H9 (cell line): ENCODE data around the gene ACOT13. TPM values are rescaled to one million over a fixed set of nuclear protein-coding genes. Genes with fewer than 3 reads are reported as not detected.

Source experiments
- DNase-seq: peaks from one replicate; pipeline ENCODE4 v3.0.0-alpha.2; 2017
- H2AFZ ChIP-seq: one replicate; pipeline ENCODE4 v1.6.1; 2013; ENCODE audit warnings: mild to moderate bottlenecking, low read length, control low read depth, moderate library complexity
- H2AK5ac ChIP-seq: 2 replicates; pipeline ENCODE4 v1.6.1; 2013; ENCODE audit warnings: low read length, control low read depth, mixed read lengths; ENCODE audit not compliant: insufficient read length
- H2BK120ac ChIP-seq: one replicate; pipeline ENCODE4 v1.6.1; 2013; ENCODE audit warnings: low read depth, mild to moderate bottlenecking, low read length, control low read depth, inconsistent platforms; ENCODE audit not compliant: poor library complexity, severe bottlenecking
- H2BK12ac ChIP-seq: 2 replicates; pipeline ENCODE4 v1.6.1; 2013; ENCODE audit warnings: low read length, control low read depth, mixed read lengths, low read depth; ENCODE audit not compliant: insufficient read length
- H2BK15ac ChIP-seq: 2 replicates; pipeline ENCODE4 v1.6.1; 2013; ENCODE audit warnings: low read depth, low read length, control low read depth
- H2BK20ac ChIP-seq: one replicate; pipeline ENCODE4 v1.6.1; 2013; ENCODE audit warnings: low read depth, mild to moderate bottlenecking, low read length, control low read depth, inconsistent platforms; ENCODE audit not compliant: poor library complexity, severe bottlenecking
- H2BK5ac ChIP-seq: 2 replicates; pipeline ENCODE4 v1.6.1; 2013; ENCODE audit warnings: low read length, control low read depth, mixed read lengths; ENCODE audit not compliant: insufficient read length
- H3K14ac ChIP-seq: 2 replicates; pipeline ENCODE4 v1.6.1; 2013; ENCODE audit warnings: low read length, control low read depth; ENCODE audit not compliant: insufficient read depth
- H3K18ac ChIP-seq: 2 replicates; pipeline ENCODE4 v1.6.1; 2013; ENCODE audit warnings: low read depth, mild to moderate bottlenecking, mixed read lengths, low read length, control low read depth; ENCODE audit not compliant: insufficient read length
- H3K23ac ChIP-seq: 2 replicates; pipeline ENCODE4 v1.6.1; 2013; ENCODE audit warnings: low read length, control low read depth, mixed read lengths, low read depth; ENCODE audit not compliant: insufficient read length
- H3K23me2 ChIP-seq: 2 replicates; pipeline ENCODE4 v1.6.1; 2013; ENCODE audit warnings: low read depth, mild to moderate bottlenecking, mixed read lengths, low read length, control low read depth; ENCODE audit not compliant: insufficient read length, poor library complexity, severe bottlenecking
- H3K27ac ChIP-seq: 2 replicates; pipeline ENCODE4 v1.5.1; 2013; ENCODE audit warnings: low read length, control low read depth, mixed read lengths, low read depth; ENCODE audit not compliant: insufficient read length
- H3K27me3 ChIP-seq: 2 replicates; pipeline ENCODE4 v1.6.1; 2013; ENCODE audit warnings: low read length, control low read depth, inconsistent platforms; ENCODE audit not compliant: insufficient read depth
- H3K4ac ChIP-seq: 2 replicates; pipeline ENCODE4 v1.6.1; 2013; ENCODE audit warnings: low read depth, mild to moderate bottlenecking, control low read depth, inconsistent platforms, low read length, moderate library complexity
- H3K4me1 ChIP-seq: 2 replicates; pipeline ENCODE4 v1.6.1; 2013; ENCODE audit warnings: low read length, control low read depth, inconsistent platforms; ENCODE audit not compliant: insufficient read depth
- H3K4me2 ChIP-seq: 2 replicates; pipeline ENCODE4 v1.6.1; 2013; ENCODE audit warnings: low read length, control low read depth, mixed read lengths; ENCODE audit not compliant: insufficient read length, insufficient read depth
- H3K56ac ChIP-seq: 2 replicates; pipeline ENCODE4 v1.6.1; 2013; ENCODE audit warnings: low read depth, mild to moderate bottlenecking, mixed read lengths, low read length, control low read depth; ENCODE audit not compliant: insufficient read length
- H3K79me1 ChIP-seq: 2 replicates; pipeline ENCODE4 v1.6.1; 2013; ENCODE audit warnings: low read depth, mild to moderate bottlenecking, moderate library complexity, low read length, control low read depth, inconsistent platforms; ENCODE audit not compliant: insufficient read depth, poor library complexity, severe bottlenecking
- H3K79me2 ChIP-seq: 2 replicates; pipeline ENCODE4 v1.6.1; 2013; ENCODE audit warnings: low read length, control low read depth, inconsistent platforms; ENCODE audit not compliant: insufficient read depth
- H3K9ac ChIP-seq: 2 replicates; pipeline ENCODE4 v1.6.1; 2013; ENCODE audit warnings: low read length, control low read depth, mixed read lengths; ENCODE audit not compliant: insufficient read length; ENCODE audit errors: extremely low read depth
- H3K9me3 ChIP-seq: one replicate; pipeline ENCODE4 v1.6.1; 2013; ENCODE audit warnings: low read depth, low read length, inconsistent platforms; ENCODE audit not compliant: control insufficient read depth
- H3T11ph ChIP-seq: one replicate; pipeline ENCODE4 v1.6.1; 2013; ENCODE audit warnings: mild to moderate bottlenecking, low read length, control low read depth, inconsistent platforms
- H4K20me1 ChIP-seq: one replicate; pipeline ENCODE4 v1.6.1; 2013; ENCODE audit not compliant: control insufficient read depth, insufficient read length, insufficient read depth
- H4K5ac ChIP-seq: 2 replicates; pipeline ENCODE4 v1.6.1; 2013; ENCODE audit warnings: low read depth, mild to moderate bottlenecking, mixed read lengths, low read length, control low read depth; ENCODE audit not compliant: insufficient read length
- H4K8ac ChIP-seq: replicated peaks from 2 replicates; pipeline ENCODE4 v1.6.1; 2013; ENCODE audit warnings: low read length, control low read depth, mixed read lengths, low read depth; ENCODE audit not compliant: insufficient read length
- H4K91ac ChIP-seq: 2 replicates; pipeline ENCODE4 v1.6.1; 2013; ENCODE audit warnings: low read depth, mild to moderate bottlenecking, moderate library complexity, mixed read lengths, low read length, control low read depth; ENCODE audit not compliant: insufficient read length
- H3K27ac Mint-ChIP-seq, 3 experiments: 2 replicates in 2 of 3; 3 replicates in 1 of 3; pipeline ENCODE4 v1.8.0; 2020 to 2021; ENCODE audit warnings: mixed read lengths in 3 of 3, mild to moderate bottlenecking in 1 of 3, moderate library complexity in 1 of 3
- H3K27me3 Mint-ChIP-seq: 2 replicates; pipeline ENCODE4 v1.8.0; 2021; ENCODE audit warnings: low read depth, mild to moderate bottlenecking, moderate library complexity, mixed read lengths
- H3K36me3 Mint-ChIP-seq, 3 experiments: 2 replicates in 2 of 3; 3 replicates in 1 of 3; pipeline ENCODE4 v1.8.0; 2020 to 2021; ENCODE audit warnings: low read depth in 3 of 3, mixed read lengths in 3 of 3; ENCODE audit not compliant: insufficient read depth in 1 of 3
- H3K4me1 Mint-ChIP-seq, 2 experiments: 2 replicates each; pipeline ENCODE4 v1.8.0; 2020; ENCODE audit warnings: mixed read lengths in 2 of 2
- H3K4me3 Mint-ChIP-seq, 2 experiments: 2 replicates in 1 of 2; 3 replicates in 1 of 2; pipeline ENCODE4 v1.8.0; 2020 to 2021; ENCODE audit warnings: mild to moderate bottlenecking in 2 of 2, mixed read lengths in 2 of 2, moderate library complexity in 1 of 2
- H3K9me3 Mint-ChIP-seq, 2 experiments: 2 replicates in 1 of 2; 3 replicates in 1 of 2; pipeline ENCODE4 v1.8.0; 2020; ENCODE audit warnings: mild to moderate bottlenecking in 2 of 2, mixed read lengths in 2 of 2, moderate library complexity in 1 of 2
- CTCF ChIP-seq: fragments of 200-600 bp; sonication (generic); conservative IDR thresholded peaks from 3 replicates; pipeline ENCODE4 v1.8.0; 2021; ENCODE audit warnings: antibody characterized with exemption, mild to moderate bottlenecking
- WGBS: extraction: QIAGEN DNeasy Blood & Tissue Kit; methylation state at CpG from one replicate; pipeline ENCODE4 v1.1.7; 2013; ENCODE audit warnings: missing lambda C conversion rate, low lambda C conversion rate, mixed read lengths; ENCODE audit not compliant: insufficient read length; ENCODE audit errors: extremely low coverage; 5-methylcytosine and 5-hydroxymethylcytosine counted together
- total RNA-seq: library from RNA; stranded (reverse); gene quantifications from 2 replicates; pipeline ENCODE4 v1.2.1, GENCODE V29; 2021

ACOT13 gene
- total RNA-seq, 1 experiment from 2014 or later: 38.0 TPM

DNA sequence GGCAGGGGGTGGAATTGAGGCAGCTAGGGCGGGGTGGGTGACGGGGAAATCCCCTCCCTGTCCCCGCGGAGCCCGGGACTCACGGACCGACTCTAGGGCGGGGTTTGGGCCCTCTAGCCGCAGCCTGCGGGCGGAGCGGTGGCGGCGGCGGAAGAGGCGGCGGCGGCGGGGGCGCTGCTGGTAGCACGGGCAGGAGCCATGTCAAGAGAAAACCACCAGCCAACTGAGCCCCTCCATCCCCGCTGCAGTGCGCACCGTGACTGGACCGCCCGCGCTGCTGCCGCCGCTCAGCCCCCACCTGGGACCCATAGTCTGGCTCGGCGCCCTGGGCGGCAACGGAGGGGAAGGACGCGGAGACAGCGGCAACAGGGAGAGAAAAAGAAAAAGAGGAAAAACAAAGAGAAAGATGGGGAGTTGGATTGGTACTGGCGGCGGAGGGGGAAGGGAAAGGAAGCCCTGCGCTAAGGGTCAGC, 53.3 kb downstream of the ACOT13 start:
- H2BK12ac ChIP-seq: no peak overlapping the region
- H2BK20ac ChIP-seq: no peak overlapping the region
- peak overlapping the region; percentile 3 for H3T11ph ChIP-seq
- H3K23me2 ChIP-seq: peaks cover 13% of the 10 kb centered on the region
- no peak for TF ChIP-seq CTCF
- H2AFZ ChIP-seq: no peak overlapping the region
- Mint-ChIP-seq H3K4me3 (peak overlapping the region; percentile 96 to 99), H3K4me1 (peaks cover 19 to 30% of the 10 kb centered on the region in 2 experiments), H3K27ac (peak overlapping the region; percentile 99 to 100 (median 100)), H3K9me3 (no peaks in the 10 kb centered on the region), H3K27me3 (no peaks in the 10 kb centered on the region), H3K36me3 (peaks cover 33 to 45% (median 43%) of the 10 kb centered on the region in 3 experiments)
- peak overlapping the region; percentile 84 for H3K27ac ChIP-seq
- peak overlapping the region; percentile 94 for H3K9ac ChIP-seq
- peak overlapping the region; percentile 74 for H2BK120ac ChIP-seq
- H3K27me3 ChIP-seq: no peaks in the 10 kb centered on the region
- H4K20me1 ChIP-seq: no peaks in the 10 kb centered on the region
- peak overlapping the region; percentile 91 for H4K91ac ChIP-seq
- H2AK5ac ChIP-seq: no peak overlapping the region
- H4K5ac ChIP-seq: no peak overlapping the region
- peak overlapping the region; percentile 94 for H3K4me2 ChIP-seq
- H3K14ac ChIP-seq: peak overlapping the region; percentile 91
- no peak overlapping the region for H4K8ac ChIP-seq
- no peaks in the 10 kb centered on the region for H3K4me1 ChIP-seq
- H3K23ac ChIP-seq: no peak overlapping the region
- H2BK5ac ChIP-seq: peak overlapping the region; percentile 7
- peak; percentile 30 for DNase-seq
- WGBS: no CpG with 5 or more reads among the region's 39 CpGs
- H2BK15ac ChIP-seq: no peak overlapping the region
- H3K9me3 ChIP-seq: no peaks in the 10 kb centered on the region
- peaks cover 30% of the 10 kb centered on the region for H3K79me2 ChIP-seq
- no peaks in the 10 kb centered on the region for H3K79me1 ChIP-seq
- peak overlapping the region; percentile 91 for H3K18ac ChIP-seq
- H3K56ac ChIP-seq: no peak overlapping the region
- peak overlapping the region; percentile 80; the same call in 1 of the 2 replicates for H3K4ac ChIP-seq
